Inflammatory macrophage treated with lipopolysaccharide for 1 hour (primary cell): ENCODE data around the gene POLE.

Experiments
- DNase-seq, 2 donors: peaks; one replicate each; pipeline ENCODE4 v3.0.0-alpha.2; 2020 to 2022

Gene POLE

GRCh38 chr12:132624910-132625630 lies 62.1 kb downstream of the POLE start:
- no peak for DNase-seq

- no peak for DNase-seq
These were observed 62.8 kb downstream of the POLE start for GRCh38 chr12:132624186-132624855.

- no peak for DNase-seq
These were observed 63.9 kb downstream of the POLE start for GRCh38 chr12:132623072-132623869.

- no peak for DNase-seq
These were observed 64.6 kb downstream of the POLE start for GRCh38 chr12:132622437-132623071.

- DNase-seq = no peak
These were observed 65.3 kb downstream of the POLE start for GRCh38 chr12:132621657-132622435.

- DNase-seq = no peak
These were observed 66.1 kb downstream of the POLE start for GRCh38 chr12:132620899-132621656.

- no peak for DNase-seq
These were observed 66.8 kb downstream of the POLE start for GRCh38 chr12:132620113-132620898.

GRCh38 chr12:132619386-132620112 lies 67.6 kb downstream of the POLE start:
- DNase-seq = no peak

- DNase-seq = no peak
These were observed 68.1 kb downstream of the POLE start for GRCh38 chr12:132619071-132619385.

GRCh38 chr12:132618683-132619043 lies 68.5 kb downstream of the POLE start, which contains the start of gene P2RX2:
P2RX2 (plus strand) TSS chr12:132618776; CDS start chr12:132618817, 41 bp downstream.
- no peak for DNase-seq

- DNase-seq = no peak
These were observed 69.1 kb downstream of the POLE start for GRCh38 chr12:132617822-132618682.

GRCh38 chr12:132617135-132617701 lies 69.9 kb downstream of the POLE start:
- DNase-seq = no peak

GRCh38 chr12:132615579-132616038 lies 71.5 kb downstream of the POLE start:
- DNase-seq = no peak

GRCh38 chr12:132614861-132615578 lies 72.1 kb downstream of the POLE start:
- peak; percentile 67 to 89 for DNase-seq

GRCh38 chr12:132614029-132614428 lies 73.1 kb downstream of the POLE start:
- DNase-seq = no peak

GRCh38 chr12:132611620-132612019 lies 75.5 kb downstream of the POLE start:
- no peak for DNase-seq

GRCh38 chr12:132610866-132611602 lies 76.1 kb downstream of the POLE start:
- no peak for DNase-seq
